GM23338 (cell line): ENCODE results near the gene CD28.

Experiments used
- CTCF ChIP-seq, 2 experiments: fragments of 200-600 bp in 1 of 2; sonication (generic) in 1 of 2; conservative IDR thresholded peaks; 2 replicates each; pipeline versions ENCODE4 v1.5.1 to v1.6.1; 2016 to 2017; ENCODE audit warnings: antibody characterized with exemption in 2 of 2, low read depth in 2 of 2, mild to moderate bottlenecking in 2 of 2, moderate library complexity in 1 of 2
- EZH2 ChIP-seq: fragments of 200-600 bp; sonication (generic); IDR thresholded peaks from one replicate; pipeline ENCODE4 v1.8.0; 2017; ENCODE audit warnings: antibody characterized with exemption, mild to moderate bottlenecking, low read depth; ENCODE audit not compliant: unreplicated experiment
- EZH2phosphoT487 ChIP-seq: fragments of 200-600 bp; sonication (generic); IDR thresholded peaks from one replicate; pipeline ENCODE4 v1.8.1; 2018; ENCODE audit warnings: antibody characterized with exemption; ENCODE audit not compliant: unreplicated experiment
- POLR2AphosphoS5 ChIP-seq: IDR thresholded peaks from 2 replicates; pipeline ENCODE4 v1.6.1; 2016; ENCODE audit warnings: antibody characterized with exemption, low read depth
- TF ChIP-seq, protein P1 (sequence below): IDR thresholded peaks from one replicate; pipeline ENCODE4 v1.6.1; 2018; ENCODE audit warnings: antibody characterized with exemption; ENCODE audit not compliant: unreplicated experiment

- TF ChIP-seq, protein P1, sequence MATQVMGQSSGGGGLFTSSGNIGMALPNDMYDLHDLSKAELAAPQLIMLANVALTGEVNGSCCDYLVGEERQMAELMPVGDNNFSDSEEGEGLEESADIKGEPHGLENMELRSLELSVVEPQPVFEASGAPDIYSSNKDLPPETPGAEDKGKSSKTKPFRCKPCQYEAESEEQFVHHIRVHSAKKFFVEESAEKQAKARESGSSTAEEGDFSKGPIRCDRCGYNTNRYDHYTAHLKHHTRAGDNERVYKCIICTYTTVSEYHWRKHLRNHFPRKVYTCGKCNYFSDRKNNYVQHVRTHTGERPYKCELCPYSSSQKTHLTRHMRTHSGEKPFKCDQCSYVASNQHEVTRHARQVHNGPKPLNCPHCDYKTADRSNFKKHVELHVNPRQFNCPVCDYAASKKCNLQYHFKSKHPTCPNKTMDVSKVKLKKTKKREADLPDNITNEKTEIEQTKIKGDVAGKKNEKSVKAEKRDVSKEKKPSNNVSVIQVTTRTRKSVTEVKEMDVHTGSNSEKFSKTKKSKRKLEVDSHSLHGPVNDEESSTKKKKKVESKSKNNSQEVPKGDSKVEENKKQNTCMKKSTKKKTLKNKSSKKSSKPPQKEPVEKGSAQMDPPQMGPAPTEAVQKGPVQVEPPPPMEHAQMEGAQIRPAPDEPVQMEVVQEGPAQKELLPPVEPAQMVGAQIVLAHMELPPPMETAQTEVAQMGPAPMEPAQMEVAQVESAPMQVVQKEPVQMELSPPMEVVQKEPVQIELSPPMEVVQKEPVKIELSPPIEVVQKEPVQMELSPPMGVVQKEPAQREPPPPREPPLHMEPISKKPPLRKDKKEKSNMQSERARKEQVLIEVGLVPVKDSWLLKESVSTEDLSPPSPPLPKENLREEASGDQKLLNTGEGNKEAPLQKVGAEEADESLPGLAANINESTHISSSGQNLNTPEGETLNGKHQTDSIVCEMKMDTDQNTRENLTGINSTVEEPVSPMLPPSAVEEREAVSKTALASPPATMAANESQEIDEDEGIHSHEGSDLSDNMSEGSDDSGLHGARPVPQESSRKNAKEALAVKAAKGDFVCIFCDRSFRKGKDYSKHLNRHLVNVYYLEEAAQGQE = no peak
- TF ChIP-seq CTCF (conservative IDR thresholded peaks at IDR 0.05; ENCODE audit: low read depth in 2 of 2) (no peak), POLR2AphosphoS5 (no peak), EZH2phosphoT487 (no peak), EZH2 (no peak)
Observed at GRCh38 chr2:203780231-203780630, 73.8 kb downstream of the CD28 start.
